DMS 273 (cell line): ENCODE measurements around the gene BRI3.
"Not testable (repeated sequence)": the region's sequence is repeated elsewhere in the genome, so short reads cannot be mapped to it uniquely, and the experiment has no call there.

Experiments
- DNase-seq: peaks from one replicate; lab custom pipeline; 2025; ENCODE audit not compliant: unreplicated experiment; lab: John Stamatoyannopoulos, UW

Gene BRI3

DNA sequence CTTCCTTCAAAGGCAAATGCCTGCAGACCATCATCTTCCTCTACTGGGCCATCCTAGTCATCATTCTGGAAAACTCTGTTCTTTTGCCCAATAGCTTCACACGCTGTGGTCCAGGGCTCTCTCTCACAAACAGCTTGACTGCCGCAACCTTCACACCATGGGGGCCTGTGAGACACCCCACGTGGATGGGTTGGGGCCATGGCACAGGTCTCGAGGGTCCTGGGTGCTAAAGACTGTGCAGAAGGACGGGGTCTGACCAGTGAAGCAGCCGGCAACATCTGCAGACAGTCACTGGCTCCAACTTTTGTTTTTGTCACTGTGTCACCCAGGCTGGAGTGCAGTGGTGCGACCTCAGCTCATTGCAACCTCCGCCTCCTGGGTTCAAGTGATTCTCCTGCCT lies 28.1 kb downstream of the BRI3 start:
- DNase-seq, result no peak

GRCh38 chr7:98312201-98312600 lies 30.7 kb downstream of the BRI3 start:
- no peak for DNase-seq

DNA sequence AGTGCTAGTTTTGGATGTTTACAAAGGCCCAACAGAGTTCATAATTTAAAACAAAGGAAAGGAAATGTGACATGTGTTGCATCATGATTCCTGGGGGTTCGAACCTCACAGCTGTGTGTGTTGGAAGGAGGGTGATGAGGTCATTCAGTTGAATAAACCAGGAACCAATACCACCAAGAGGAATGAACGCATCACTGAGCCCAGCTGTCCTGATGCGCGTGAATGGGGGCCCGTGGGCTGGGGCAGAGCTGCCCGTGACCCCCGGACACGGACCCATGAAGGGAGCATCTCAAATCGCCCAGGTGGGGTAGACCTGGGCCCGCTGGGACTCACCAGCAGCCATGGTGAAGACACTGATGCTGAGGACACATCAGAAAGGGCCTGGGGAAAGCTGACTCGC lies 33.0 kb downstream of the BRI3 start:
- DNase-seq, result no peak

DNA sequence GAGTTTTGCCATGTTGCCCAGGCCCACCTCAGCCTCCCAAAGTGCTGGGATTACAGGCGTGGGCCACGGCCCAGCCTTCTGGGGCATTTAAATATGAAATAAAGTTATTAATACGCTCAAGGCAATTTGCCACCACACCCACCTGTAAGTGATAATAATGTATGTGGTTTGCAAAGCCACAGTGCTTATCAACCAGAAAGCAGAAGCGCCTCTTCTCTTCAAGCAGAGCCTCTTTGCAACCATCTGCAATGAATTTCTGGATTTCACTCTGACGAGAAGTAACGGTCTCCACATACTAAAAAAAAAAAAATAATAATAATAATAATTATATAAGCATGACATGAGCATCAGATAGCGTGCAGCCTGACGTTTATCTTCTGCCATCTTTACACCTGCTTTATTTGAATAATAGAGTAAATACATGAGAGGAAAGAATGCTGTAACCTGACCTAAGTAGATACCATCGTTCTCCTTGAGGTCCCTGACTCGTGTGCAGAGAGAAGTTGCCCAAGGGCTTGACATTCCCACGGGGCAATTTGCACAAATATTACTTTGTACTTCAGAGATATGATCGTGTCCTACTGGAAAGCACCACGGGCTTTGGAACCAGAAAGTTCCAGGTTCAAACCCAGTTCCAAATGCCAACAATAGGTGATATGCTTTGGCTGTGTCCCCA lies 34.0 kb downstream of the BRI3 start:
- DNase-seq, result no peak

GRCh38 chr7:98315994-98316527 lies 34.6 kb downstream of the BRI3 start:
- DNase-seq, result not testable (repeated sequence)

DNA sequence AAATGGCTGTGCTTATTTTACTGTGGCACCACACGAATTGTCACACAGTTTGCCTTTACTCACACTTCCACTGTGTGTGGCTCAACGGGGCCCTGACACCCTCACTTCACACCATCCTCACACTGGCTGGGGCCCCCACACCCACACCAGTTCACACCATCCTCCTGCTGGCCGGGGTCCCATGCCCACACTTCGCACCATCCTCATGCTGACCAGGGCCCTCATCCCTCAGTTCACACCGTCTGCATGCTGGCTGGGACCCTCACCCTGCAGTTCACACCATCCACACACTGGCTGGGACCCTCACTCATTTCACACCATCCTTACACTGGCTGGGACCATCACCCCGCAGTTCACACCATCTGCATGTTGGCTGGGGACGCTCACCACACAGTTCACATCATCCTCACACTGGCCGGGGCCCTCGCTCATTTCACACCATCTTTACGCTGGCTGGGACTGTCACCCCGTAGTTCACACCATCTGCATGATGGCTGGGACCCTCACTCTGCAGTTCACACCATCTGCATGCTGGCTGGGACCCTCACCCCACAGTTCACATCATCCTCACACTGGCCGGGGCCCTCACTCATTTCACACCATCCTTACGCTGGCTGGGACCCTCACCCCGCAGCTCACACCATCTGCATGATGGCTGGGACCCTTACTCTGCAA lies 36.0 kb downstream of the BRI3 start:
- no peak for DNase-seq

- DNase-seq, result no peak
Observed at GRCh38 chr7:98319176-98319575, 37.7 kb downstream of the BRI3 start.

- DNase-seq, result no peak
Observed at GRCh38 chr7:98321301-98321700, 39.8 kb downstream of the BRI3 start.

DNA sequence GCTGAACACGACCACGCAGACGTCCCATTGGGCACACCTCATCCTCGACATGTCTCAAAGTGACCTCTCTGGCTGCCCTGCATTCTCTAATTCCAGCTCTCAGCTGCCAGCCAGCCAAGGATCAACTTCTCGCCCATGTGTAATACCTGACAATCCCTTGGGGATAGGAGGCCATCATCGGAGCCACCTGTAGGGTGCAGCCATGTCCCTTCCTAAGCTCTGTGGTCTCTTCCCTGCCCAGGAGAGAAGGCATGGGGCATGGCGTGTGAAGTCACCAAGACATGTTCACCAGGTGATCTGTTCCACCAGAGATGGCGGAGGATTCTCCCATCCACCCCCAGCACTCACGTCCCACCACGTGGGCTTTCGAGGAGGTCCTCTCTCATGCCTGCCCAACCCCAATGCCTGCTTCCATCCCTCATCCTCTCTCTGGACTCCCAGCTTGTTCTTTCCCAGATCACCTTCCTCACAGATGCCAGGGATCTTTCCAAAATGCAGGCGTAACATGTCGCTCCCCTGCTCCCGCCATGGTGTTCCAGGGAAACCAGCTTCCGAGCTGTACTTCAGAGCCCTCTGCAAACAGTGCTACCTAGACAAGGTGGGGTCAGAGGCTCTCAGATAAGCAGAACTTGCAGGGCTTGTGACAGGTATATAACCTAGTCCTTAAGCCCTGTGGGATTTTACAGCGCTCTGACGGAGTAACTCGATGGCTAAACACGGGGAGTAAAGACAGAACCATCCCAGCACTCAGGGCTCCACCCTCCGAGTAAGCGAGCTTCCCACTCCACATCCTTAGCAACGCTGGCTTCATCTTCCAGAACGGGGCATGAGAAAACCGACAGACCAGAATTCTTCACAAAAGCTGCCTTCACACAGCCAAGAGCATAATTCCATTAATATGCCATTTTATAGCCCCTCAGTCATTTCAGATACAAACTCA lies 41.1 kb downstream of the BRI3 start:
- no peak for DNase-seq

DNA sequence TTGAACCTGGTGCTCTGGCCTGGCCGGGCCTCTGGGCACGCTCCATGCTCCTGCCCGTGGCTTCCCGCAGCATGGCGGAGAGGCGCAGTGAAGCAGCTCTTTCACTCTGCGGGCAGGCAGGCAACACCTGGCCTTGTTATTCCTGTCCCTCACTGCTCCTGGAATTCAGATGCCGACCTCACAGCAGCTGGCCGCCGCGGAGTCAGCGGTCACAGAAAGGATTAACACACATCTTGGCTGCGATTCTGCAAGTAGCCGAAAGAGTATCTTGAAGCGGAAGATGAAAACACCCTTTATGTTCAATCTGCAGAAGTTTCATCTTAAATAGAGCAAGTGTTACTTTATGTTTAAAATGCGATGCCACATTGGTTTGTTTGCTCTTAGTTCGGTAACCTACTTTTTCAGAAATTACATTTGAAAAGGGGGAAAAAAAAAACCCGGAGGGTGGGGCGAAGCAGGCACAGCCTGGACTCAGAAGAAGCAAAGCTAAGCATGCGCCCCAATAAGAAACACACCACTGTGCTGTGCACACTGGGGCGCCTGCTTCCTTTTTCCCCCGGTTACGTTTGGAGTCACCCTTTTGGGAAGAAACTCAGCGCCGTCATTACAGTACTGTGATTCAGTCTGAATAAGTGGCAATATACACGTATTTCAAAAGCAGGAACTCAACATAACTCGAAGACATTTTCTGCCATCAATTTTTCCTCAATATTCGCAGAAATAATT lies 42.3 kb downstream of the BRI3 start:
- DNase-seq, result no peak

DNA sequence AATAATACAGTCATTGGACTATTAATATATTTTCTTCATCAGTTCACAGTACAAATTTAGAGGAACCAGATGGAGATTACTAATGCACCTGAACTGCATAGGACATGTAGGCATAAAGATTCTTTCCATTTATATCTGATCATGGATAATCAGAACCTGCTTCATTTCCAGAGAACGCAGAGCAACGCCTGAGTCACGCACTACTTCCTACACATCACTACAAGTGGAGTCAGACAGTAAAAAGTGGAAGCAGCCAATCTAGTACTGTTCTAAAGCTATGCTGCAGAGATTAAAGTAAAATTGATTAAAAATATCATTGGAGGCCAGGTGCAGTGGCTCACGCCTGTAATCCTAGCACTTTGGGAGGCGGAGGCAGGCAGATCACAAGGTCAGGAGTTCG lies 43.3 kb downstream of the BRI3 start:
- no peak for DNase-seq

DNA sequence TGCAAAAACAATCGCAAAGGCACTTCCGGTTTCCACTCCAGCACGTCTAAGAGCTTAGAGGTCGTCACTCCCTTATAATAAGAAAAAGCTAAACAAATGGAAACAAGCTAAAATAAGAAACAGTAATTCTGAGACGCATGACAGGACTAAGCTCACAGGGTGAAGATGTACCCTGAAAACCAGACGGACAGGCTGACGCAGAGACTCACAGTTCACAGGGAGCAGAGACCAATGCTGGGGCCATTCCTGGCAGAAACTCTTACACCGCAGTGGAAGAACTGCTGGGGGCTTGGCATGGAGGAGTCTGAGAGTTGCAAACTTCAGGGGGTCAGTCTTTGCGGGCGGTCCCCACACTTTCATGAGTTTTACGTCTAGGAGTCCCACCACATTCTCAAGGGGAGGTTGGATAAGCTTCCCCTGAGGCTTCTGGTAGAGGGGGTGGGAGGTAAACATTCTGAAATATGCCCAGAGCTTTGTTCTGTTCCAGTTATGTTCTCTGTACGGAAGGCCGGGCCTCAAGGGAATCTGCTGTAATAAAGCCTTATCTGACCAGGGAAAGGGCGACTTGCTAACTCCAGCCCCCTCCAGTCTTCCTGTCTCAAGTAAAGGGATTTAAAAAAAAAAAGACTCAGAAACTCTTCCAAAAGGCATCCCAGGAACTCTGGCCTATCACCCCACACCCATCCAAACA lies 47.8 kb downstream of the BRI3 start:
- no peak for DNase-seq

GRCh38 chr7:98329791-98330373 lies 48.4 kb downstream of the BRI3 start:
- no peak for DNase-seq

DNA sequence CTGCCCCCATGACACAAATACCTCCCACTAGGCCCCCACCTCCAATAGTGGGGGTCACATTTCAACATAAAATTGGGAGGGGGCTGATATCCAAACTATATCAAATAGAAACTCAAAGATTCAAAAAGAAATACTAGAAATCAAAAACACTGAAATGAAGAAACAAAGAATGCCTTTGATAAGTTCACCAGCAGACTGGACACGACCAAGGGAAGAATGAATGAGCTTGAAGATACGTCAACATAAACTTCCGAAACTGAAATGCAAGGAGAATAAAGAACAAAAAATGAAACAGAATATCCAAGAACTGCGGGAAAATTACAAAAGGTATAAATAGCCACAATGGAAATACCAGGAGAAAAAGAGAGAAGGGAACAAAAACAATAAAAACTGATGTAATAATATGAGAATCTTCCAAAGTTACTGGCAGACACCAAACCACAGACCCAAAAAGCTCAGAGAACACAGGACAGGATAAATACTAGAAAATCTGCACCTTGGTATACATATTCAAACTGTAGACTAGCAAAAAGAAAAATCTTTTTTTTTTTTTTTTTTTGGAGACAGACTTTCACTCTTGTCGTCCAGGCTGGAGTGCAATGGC lies 49.5 kb downstream of the BRI3 start:
- no peak for DNase-seq

GRCh38 chr7:98334081-98334480 lies 52.6 kb downstream of the BRI3 start:
- DNase-seq, result no peak

GRCh38 chr7:98335411-98335977 lies 54.0 kb downstream of the BRI3 start:
- no peak for DNase-seq

GRCh38 chr7:98338441-98338840 lies 57.0 kb downstream of the BRI3 start:
- no peak for DNase-seq

DNA sequence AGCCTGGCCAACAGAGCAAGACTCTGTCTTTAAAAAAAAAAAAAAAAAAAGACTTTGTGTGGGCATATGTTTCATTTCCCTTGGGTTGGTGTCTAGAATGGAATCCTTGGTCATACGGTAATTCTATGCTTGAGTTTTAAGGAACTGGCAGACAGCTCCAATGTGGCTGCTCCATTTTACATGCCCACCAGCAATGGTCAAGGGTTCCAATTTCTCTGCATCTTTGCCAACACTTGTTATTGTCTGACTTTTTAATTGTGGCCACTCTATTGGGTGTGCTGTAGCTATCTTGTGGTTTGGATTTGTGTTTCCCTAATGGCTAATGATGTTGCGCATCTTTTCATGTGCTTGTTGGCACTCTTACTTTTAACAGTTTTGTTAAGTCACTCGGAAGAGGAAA lies 57.6 kb downstream of the BRI3 start:
- DNase-seq, result no peak

GRCh38 chr7:98341106-98341505 lies 59.6 kb downstream of the BRI3 start:
- DNase-seq, result no peak
